Glomerular visceral epithelial cell (primary cell): ENCODE measurements around the gene ZDHHC19.

Source experiments
- DNase-seq: peaks from one replicate; pipeline ENCODE4 v3.0.0-alpha.2; 2016; ENCODE audit errors: extremely low spot score

ZDHHC19 gene

GRCh38 chr3:196149831-196150301, 61.3 kb downstream of the ZDHHC19 start:
- DNase-seq = no peak

- DNase-seq = no peak
These were observed 61.8 kb downstream of the ZDHHC19 start for GRCh38 chr3:196149375-196149774.
